NCI-H2196 (cell line): ENCODE results near the gene RBM15.

Experiments used
- DNase-seq: peaks from one replicate; lab custom pipeline; 2025; ENCODE audit not compliant: unreplicated experiment; lab: John Stamatoyannopoulos, UW

RBM15 gene

DNA sequence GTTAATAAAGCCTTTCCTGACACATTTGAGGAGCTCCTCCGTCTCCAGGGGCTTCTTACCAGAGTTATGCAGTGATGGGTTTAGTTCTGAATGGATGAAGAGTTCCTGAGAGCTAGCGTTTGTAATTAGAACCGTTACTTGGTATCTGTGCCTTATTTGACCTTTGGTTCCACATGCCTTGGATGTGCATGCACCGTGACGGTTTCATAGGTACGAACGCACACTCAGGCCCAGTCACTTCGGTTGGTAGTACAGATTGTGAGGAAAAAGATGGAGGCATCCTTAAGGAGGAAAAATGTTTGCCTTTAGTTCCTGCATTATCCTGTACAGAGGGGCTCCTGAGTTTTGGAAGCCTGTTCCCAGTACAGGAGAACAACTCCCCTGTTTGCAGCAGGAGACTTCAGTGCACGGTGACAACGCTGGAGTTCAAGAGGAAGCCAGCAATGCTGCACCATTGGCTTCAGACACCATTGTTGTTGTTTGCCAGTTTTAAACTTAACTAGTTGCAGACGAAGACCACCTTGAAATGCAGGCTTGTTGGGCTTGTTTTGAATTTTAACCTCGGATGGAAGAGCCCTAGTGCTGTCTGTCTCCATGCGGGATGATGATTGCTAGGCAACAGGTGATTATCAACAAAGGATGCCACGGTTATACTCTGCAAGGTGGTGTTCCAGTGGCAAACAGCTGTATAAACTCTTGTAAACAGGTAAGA, 8.2 kb downstream of the RBM15 start:
- no peak for DNase-seq

DNA sequence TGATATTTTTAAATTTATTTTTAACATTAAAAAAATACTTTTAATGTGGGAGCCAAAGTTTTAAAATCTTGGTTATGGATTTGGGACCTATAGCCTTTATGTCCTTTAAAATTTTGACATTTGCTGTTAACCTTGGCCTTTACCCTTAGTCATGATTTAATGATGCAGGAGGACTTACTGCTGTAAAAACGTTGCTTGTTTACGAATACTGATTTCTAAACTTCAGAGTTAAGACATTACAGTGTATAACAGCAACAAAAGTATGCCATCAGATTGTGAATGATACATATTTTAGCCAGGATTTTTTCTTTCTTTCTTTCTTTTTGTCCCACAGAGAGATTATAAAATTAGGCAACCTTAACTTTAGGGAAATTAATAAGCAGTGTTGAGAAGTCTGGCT, 8.9 kb downstream of the RBM15 start:
- DNase-seq = no peak

DNA sequence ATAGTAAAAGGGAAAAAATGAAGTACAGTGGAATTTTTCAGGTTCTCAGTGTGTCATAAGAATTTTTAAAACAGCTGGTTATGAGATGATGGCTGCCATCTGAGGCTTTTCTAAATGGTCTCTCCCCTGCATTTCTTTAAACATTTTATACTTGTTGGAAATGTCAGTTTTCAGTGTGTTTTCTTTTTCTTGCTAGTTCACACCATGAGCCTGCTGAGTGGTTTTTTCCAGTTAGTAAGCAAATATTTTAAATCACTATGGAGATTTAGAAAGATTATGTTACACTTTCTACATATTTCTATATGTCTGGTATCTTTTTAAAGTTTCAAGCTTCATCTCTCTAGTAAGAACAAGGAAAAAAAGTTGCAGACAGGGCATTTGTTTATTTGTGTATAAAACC, 9.6 kb downstream of the RBM15 start:
- no peak for DNase-seq

DNA sequence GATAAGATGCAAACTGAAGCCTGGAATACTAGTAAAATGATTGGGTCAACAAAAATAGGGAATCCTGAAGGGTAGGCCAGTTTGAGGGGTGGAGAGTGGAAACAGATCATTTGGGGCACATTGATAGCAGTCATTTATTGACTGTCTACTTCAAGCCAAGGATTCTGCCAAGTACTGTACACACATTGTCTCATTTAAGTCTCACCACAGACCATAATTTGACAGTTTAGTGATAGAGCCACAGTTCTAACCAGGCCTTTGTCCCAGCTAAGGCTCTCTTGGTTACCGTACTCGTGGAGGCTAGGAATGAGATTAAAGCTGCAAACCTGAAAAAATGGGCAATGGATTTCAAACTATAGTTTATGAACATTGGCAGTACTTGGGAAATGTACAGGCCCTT, 11.2 kb downstream of the RBM15 start:
- DNase-seq = no peak

DNA sequence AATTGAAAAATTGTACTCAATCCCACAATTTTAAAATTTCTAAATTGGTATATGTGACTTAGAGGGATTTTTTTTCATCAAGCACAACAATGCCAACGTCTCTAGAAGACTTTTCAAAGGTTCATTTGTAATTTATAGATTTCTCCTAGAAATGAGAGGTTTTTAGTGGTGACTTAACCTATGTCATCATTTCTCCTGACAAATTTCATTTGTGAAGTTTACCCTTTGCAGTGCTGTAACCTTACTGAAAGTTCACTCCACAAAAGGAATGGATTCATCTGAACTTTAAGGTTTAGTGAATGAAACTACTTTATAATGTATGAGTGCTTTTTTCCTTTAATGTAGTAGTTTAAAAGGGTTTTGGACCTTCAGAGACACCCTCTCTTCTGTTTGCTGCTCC, 16.1 kb downstream of the RBM15 start:
- no peak for DNase-seq

DNA sequence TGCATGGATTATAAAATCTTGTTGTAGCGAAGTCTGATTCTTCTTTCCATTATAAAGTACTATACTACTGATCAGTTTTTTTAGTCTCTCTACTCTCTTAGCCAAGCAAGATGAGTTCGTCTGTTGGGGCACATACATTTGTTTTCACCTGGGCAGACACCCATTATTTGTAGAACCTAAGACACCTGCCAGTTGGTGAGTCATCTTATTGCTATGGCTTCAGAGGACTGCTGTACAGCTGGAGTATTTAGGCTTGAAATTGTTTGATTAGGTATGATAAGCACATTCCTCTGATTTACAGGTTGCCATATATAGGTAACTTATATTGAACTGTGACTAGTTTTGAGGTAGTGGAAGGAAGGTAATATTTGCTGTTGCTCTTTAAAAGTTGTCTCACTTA, 17.2 kb downstream of the RBM15 start:
- peak; percentile 41 for DNase-seq

DNA sequence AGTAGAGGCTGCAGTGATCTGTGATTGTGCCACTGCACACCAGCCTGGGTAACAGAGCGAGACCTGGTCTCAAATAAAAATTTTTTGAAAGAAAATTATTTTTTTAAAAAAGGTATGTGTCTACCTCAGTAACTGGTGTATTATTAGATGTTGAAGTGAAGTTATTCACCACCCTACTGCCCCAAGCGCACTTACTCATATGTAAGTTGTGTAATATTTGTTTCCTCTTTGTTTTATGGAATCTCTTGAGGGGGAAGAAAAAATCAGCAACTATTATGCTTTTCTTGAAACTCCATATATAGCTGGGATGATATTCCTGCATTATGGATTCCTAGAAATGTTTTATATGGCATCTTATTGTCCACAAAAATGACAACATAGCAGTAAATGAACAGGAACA, 21.3 kb downstream of the RBM15 start:
- no peak for DNase-seq

DNA sequence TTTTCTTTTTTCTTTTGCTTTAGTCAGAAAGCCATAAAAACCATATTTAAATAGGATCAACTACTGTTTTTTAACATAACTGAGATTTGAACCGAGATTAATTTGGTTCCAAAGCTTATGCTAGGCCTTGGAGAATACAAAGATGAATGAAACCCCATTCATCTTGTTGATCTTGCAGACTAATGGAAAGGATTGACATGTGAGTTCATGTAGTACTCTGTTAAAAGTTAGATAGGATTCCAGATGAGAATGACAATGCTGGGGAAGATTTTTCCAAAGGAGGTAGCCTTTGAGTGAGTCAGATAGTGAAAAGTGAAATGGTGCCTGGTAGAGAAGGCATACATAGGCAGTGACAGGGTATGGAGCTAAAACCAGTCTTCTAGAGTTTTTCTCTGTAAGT, 22.7 kb downstream of the RBM15 start:
- no peak for DNase-seq

DNA sequence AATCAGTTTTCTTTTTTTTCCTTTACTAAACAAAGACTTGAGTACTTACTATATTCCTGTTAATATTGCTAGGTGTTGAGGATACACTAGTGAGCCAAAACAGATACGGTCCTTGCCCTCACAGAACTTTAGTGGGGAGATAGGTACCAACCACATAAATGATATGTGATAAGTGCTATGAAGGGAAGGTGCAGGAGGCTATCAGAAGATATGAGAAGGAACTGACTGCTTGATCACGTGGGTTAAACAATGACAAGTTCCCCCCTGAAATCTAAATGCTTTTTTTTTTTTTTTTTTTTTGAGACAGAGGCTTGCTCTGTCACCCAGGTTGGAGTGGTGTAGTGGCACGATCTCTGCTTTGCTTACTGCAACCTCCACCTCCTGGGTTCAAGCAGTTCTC, 25.0 kb downstream of the RBM15 start:
- no peak for DNase-seq

DNA sequence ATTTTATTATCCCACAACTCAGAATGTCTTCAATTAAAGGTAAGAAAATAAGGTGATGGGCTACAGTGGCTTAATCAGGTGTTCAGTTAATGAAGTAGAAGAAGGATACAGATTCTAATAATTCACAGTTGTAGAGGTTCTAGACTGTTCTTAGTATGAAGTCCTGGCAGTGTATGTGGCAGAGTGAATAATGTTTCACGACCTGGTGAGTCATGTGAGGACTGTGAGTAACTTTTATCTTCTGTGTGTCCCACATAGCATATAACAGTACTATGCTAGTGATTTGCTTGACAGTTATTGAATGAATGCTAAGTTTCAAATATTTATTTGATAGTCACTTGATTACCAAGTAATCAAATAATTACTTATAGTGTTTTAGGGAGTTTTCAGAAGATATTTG, 31.6 kb downstream of the RBM15 start:
- DNase-seq = no peak

DNA sequence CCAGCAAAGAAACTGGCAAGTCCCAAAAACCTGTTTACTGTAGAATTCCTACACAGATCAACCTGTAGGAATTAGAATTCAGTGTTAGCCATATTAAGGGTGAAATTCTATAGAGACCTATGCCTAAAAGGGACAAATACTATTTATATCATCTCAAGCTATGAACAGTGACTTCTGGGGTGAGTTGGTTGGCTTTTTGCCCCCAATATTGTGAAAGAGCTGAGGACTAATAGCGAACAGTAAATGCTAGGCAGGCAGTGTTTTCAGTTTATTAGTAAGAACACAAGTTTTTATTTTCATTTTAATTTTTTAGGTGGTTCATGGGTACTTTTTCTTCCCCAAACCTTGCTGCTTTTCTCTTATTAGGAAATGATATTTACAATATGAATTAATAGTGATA, 36.3 kb downstream of the RBM15 start:
- DNase-seq = no peak

DNA sequence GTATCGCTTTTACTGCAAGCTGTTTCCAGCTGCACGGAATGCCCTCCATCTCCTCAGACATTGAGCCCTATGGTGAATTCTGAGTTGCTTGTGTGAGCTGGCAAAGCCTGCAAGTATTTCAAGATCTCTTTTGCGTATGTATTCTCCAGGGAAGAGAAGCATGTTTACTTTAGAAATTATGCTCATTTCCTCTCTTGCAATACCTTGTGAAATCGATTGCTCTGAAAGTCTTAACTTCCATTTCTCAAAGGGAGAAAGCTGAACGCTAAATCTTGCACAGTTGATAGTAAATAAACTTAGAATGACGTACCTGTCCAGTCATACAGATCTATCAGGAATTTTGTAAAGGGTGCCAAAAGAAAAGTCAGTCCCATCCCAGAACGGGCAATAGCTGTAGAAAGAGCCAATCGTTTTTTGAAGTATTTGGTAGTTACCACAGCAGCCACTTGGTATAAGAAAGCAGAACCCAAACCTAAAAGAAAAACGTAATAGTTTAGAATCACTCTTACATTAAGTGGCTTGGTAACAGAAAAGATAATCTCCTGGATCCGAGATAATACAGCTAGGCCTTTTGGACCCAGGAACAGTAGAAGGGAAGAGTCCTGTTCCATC, 41.6 kb downstream of the RBM15 start:
- DNase-seq = no peak

DNA sequence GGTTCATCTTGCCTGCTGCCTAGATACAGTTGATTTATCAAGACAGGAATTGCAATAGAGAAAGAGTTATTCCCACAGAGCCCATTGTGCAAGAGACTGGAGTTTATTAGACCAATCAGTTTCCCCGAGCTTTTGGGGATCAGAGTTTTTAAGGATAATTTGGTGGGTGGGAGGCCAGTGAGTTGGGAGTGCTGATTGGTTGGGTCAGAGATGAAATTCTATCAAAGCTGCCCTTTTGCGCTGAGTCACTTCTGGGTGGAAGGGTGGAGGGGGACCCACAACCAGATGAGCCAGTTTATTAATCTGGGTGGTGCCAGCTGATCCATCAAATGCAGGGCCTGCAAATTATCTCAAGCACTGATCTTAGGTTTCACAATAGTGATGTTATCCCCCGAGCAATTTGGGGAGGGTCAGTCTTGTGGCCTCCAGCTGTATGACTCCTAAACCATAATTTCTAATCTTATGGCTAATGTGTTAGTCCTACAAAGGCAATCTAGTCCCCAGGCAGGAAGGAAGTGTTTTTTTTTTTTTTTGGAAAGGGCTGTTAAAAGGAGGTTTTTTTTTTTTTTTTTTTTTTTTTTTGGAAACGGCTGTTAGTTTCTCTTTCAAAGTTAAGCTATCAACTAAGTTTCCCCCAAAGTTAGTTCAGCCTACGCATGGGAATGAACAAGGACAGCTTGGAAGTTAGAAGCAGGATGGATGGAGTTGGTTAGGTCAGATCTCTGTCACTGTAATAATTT, 44.2 kb downstream of the RBM15 start:
- no peak for DNase-seq

DNA sequence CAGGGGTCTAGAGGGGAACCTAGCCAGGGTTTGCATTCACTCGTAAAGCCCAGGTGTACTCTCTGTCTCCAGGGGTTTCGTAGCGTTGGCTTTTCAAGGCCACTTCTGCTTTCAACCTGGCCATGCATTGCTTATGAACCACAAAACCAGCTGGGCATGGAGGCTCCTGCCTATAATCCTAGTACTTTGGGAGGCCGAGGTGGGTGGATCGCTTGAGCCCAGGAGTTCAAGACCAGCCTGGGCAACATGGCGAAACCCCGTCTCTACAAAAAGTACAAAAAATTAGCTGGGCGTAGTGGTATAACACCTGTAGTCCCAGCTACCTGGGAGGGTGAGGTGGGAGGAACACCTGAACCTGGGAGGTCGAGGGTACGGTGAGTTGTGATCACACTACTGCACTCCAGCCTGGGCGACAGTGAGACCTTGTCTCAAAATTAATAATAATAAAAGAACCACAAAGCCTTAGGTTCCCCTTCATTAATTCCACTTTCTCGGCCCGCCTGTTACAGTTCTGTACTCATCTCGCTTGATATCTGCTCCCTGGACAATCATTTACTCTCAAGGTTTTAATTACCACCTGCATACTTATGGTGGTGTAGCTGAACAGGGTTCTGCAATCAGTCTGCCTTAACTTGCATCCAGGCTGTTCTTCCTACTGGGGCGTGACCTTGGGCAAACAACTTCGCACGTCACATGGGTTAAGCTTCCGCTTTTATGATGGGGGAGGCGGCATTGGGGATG, 45.6 kb downstream of the RBM15 start:
- DNase-seq = no peak

DNA sequence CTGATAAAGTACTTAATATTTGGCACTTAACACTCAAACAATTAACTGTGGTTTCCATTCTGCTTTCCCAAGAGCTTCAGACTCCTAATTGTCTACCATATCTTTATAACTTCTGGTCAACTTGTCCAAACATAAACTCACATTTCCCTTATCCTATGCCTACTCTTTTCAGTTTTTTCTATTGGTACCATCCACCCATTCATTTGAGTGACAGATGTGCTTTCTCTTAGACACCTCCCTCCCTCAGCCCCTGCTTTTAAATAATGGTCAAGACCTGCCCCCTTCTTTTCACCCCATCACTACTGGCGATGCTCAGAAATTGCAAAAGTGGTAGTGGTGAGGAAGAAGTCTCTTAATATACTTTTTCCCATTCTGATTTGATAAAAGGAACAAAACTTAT, 46.2 kb downstream of the RBM15 start:
- no peak for DNase-seq

DNA sequence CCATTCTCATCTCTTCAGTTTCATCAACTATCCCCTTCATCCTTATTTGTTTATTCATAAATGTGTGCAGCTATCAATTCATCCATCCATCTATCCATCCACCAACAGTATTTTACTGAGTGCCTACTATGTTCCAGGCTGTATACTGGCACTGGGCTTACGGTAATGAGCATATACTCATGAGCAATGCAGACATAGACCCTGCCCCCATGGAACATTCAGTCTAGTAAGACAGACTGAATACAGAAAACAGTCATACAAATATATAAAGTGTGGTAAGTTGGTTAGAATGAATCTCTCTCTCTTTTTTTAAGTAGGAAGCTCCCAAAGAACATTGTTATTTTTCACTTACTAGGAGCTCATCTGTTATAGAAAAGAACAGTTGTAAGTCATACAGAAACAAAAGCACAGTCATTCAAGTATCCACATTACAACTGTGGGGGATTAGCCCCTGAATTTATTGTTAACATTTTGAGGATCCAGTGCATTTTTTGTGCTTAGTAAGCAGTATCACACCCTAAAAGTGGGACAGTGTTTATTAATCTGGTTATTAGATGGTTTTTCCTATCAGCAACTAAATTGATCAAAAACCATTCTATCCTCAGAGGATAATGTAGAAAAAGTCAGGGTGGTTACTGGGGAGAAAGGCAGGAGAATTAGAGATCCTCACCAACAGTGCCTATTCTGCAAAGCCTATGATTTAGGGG, 48.0 kb downstream of the RBM15 start:
- DNase-seq = no peak

DNA sequence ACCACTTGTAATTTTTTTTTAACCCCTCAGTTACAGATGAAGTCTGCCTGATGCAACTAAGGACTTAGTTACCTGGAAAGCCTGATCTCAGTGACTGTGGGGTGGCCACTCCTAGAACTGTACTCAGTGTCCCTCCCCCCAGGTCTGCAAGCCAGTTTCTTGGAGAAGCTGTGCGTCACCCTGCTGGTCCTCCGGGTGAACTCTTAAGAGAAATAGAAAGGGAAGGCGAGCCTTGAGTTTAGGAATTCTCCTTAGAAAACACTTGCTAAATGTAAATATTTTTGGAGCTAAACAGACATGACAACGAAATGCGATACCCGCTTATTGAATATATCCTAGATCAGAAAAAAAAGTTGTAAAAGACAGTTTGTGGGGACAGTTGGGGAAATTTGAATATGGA, 50.9 kb downstream of the RBM15 start:
- DNase-seq = no peak

DNA sequence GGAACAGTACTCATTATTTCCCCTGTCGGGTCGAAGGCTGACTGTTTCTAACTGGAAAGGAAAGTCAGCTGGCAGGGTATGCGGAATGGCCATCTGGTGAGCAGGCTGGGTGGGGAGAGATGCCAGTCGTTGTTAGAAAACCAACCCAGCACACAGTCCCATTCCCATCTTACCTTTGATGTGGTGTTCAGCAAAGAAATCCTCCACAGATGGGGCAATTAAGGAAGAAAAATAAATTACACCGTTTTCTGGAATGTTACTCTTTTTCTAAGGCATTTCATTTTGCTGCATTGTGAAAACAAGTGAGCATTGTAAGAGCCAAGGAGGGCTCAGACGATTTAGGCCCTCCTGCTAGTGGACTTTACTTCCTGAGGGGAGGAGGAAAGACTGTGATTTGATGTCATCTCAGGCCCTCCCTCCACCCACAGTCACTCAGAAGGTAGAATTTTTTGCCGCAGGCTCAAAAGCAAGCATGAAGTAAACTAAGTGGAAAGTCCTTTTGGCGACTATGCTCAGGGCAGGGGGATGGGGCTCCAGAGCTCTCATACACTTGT, 51.6 kb downstream of the RBM15 start, which contains the start of gene SLC16A4:
Gene SLC16A4 (minus strand): TSS at position 335 of the 554 bp plus-strand sequence. CDS start 1,703 bp downstream, outside the sequence.
- DNase-seq = no peak

DNA sequence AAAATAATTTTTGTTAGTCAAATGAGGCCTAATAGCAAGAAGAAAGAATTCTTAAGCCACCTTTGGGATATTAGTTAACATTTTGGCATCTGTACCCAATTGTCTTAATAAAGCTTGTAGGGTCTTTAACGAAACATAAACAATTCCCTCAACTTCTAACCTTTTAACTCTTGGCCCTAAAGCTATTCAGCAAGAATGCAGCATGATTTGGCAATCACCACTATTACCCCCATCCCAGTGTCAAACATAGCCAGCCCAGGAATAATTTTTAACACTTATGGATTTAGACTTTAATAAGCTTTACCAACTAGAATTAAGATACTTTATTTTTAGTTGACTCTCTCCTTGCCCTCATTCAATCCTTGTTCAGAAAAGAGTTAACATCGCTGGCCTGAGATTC, 54.1 kb downstream of the RBM15 start:
- DNase-seq = no peak

DNA sequence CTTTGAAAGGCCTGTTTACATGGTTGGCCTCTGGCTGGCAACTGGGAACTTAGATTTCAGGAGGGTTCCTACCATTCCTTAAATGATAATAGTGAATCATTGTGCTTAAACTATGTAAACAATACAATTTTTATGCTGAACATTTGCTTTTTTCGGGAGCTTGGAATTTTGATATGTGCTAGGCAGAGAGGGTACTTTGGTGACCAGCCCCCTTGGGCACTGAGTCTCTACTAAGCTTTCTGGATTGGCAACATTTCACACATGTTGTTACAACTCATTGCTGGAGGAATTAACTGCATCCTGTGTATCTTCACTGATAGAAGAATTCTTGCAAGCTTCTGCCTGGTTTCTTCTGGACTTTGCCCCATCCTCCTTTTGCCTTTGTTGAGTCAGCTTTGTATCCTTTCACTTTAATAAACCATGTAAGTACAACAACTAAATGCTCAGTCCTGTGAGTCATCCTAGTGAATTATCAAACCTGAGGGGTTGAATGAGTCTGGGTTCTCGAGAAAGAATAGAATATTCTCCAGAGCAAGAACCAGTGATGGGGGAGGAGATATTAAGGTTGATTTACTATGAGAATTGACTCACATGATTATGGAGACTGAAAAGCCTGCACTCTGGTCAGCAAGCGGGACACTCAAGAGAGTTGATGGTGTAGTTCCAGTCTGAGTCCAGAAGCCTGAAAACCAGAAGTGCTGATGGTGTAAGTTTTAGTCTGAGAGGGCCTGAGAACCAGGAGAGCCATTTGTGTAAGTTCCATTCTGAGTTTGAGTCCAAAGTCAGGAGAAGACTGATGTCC, 54.7 kb downstream of the RBM15 start:
- DNase-seq = no peak
